Epithelial cell of esophagus (primary cell): Measurements from ENCODE around the gene SGPP2.

Source experiments
- DNase-seq: peaks from one replicate; pipeline ENCODE4 v3.0.0; 2010; ENCODE audit warnings: low read depth
- H3K4me3 ChIP-seq: 2 replicates; pipeline ENCODE4 v1.5.1; 2011; ENCODE audit warnings: mild to moderate bottlenecking, low read length, control low read depth
- TF ChIP-seq, protein P1 (sequence below): IDR thresholded peaks from 2 replicates; pipeline ENCODE4 v1.5.1; 2011; ENCODE audit warnings: low read depth, mild to moderate bottlenecking, low read length, control low read depth, inconsistent platforms; ENCODE audit not compliant: insufficient read depth; ENCODE audit errors: missing control alignments

SGPP2 gene

DNA sequence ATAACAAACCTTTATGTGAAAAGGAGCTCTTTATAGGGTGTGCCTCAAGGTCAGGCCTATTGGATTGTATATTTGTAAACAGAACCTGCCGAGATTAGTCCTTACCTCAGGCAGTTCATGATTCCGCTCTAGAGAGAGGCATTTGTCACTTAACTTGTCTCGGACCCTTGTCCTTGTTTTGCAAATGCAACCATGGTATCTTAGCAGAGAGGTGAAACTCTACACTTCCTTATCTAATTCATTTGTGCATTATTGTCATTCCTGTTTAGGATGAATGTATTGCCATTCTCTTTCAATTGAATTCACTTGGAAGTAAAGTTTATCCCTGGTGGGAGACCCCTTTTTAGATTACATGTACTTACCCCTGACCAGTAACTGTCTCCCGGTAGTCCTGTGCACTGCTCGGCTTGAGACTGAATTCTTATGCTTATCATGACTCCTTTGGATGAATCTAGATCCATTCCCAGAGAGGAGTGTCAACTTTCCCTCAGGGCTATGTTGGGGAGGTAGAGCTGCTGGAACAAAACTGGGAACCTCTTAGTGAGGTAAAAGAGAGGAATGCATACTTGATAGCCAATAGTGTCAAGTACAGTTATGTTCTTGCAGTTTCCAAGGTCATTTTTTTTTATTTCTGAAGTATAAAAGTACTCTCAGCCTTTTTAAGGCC is 46.6 kb downstream of the SGPP2 start:
- H3K4me3 ChIP-seq = no peak overlapping the region
- TF ChIP-seq, protein P1, sequence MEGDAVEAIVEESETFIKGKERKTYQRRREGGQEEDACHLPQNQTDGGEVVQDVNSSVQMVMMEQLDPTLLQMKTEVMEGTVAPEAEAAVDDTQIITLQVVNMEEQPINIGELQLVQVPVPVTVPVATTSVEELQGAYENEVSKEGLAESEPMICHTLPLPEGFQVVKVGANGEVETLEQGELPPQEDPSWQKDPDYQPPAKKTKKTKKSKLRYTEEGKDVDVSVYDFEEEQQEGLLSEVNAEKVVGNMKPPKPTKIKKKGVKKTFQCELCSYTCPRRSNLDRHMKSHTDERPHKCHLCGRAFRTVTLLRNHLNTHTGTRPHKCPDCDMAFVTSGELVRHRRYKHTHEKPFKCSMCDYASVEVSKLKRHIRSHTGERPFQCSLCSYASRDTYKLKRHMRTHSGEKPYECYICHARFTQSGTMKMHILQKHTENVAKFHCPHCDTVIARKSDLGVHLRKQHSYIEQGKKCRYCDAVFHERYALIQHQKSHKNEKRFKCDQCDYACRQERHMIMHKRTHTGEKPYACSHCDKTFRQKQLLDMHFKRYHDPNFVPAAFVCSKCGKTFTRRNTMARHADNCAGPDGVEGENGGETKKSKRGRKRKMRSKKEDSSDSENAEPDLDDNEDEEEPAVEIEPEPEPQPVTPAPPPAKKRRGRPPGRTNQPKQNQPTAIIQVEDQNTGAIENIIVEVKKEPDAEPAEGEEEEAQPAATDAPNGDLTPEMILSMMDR = no peak
- DNase-seq = no peak

DNA sequence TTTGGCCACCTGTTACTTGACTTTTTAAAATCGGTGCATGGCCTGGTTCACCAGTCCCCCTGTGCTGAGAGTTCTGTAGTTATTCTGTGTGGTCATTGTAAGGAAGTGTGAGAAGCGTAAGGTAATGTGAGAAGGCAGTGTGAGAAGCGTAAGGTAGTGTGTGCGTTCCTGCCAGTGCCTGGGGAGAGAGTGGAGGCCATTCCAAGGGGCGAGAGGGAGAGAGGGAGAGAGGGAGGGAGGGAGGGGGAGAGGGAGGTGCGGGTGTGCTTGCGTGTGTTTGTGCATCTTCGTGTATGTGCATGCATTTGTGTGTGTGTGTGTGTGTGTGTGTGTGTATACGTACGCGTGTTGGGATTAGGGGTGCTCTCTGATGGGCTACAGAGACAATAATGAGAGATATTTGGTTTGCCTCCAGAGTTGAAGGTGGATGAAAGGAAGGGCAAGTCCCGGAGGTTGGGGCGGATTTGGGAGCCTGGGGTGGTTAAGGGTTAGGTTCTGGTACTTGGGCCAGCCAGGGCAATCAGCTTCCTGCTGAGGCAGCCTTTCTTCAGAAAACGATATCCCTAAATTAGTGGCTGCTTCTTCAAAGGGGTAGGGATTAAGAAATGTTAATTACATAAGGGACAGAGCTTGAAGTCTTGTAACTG is 53.7 kb downstream of the SGPP2 start:
- TF ChIP-seq, protein P1 = no peak
- DNase-seq = no peak

DNA sequence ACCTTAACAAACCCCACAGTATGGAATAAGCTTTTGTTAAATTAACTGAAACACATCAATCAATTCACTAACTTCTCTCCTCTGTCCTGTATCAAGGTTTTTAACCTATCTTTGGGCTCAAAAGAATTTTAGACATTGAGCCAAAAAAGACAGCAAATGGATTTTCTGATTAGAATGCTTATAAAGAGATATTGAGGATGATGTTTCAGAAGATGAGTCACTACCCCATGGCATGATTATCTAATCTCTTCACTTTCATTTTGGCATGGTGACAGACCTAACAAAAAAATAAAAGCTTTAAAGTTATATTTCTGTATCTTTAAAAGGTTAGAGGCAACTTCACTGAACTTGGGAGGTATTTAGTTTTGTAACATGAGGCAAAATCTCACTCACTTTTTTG is 55.5 kb downstream of the SGPP2 start:
- DNase-seq = peak; percentile 11
- TF ChIP-seq, protein P1 = no peak
- no peak overlapping the region for H3K4me3 ChIP-seq

More for the DNA sequence above, 53.7 kb downstream of the SGPP2 start:
- no peak overlapping the region for H3K4me3 ChIP-seq

DNA sequence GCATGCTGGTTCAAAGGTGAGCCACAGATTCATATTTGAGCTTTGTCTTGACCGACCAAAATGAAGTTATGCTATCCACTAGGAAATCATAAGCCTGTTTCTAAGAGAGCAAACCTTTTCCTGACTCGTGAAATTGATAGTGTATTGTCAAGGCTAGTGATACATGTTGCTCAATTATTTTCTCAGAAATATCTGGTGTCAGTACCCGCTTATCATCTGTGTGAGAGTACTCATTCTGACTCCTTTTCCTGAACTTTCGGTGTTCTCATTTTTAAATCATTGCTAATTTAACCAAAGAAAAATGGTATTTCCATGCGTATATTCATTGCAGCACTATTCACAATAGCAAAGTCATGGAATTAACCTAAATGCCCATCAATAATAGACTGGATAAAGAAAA is 56.2 kb downstream of the SGPP2 start:
- TF ChIP-seq, protein P1 = no peak
- no peak overlapping the region for H3K4me3 ChIP-seq
- no peak for DNase-seq

DNA sequence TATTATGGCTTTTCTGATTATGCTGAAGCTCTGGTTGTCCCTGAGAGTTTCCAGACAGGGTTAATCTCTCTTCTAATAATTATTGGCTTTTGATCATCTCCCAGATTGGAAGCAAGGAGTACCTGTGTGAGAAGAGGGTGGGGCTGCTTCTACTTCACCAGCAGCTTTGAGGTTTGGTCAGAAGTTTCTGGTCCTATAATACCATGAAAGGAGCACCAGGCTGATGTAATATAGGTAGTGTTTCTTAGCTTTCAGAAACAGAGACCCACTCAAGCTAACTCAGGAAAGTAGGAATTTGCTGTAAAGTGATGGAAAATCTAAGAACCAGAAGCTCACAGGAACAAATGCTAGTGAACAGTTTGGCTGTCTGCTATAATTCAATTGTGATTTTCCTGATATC is 57.6 kb downstream of the SGPP2 start:
- no peak for DNase-seq
- H3K4me3 ChIP-seq = no peak overlapping the region
- TF ChIP-seq, protein P1 = no peak

DNA sequence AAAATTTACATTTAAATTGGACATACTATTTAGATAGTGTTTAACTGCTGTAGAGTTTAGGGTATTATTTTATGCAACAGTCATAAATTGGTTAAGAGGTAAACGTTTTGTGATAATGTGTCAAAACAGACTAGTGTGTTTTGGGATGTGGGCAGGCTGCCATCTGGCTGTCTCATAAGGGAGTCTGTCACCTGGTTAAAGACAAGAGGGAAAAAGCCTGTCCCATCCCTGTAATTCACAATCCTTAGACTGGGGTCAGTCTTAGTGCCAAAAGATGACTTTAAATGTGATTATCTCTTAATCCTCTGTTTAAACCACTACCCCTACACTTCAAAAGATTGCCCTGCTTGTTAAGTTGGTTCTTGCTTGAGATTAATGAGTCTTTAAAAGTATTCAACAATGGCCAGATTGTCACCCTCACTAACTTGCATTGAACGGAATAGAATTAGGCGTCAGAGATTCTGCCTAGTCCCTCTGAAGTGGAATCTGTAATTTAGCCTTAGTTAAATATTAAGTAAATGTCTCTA is 59.2 kb downstream of the SGPP2 start:
- TF ChIP-seq, protein P1 = peak; percentile 10
- H3K4me3 ChIP-seq = no peak overlapping the region
- no peak for DNase-seq
